HUES64 (cell line): ENCODE measurements around the gene MAST4.

Experiments
- H3K27ac ChIP-seq: 2 replicates; pipeline ENCODE4 v1.7.0; 2013; ENCODE audit warnings: low read depth, low read length, inconsistent platforms
- H3K27me3 ChIP-seq: 2 replicates; pipeline ENCODE4 v1.6.1; 2013; ENCODE audit warnings: mild to moderate bottlenecking, low read length; ENCODE audit not compliant: insufficient read depth
- H3K36me3 ChIP-seq: 2 replicates; pipeline ENCODE4 v1.6.1; 2013; ENCODE audit warnings: mild to moderate bottlenecking, low read length; ENCODE audit not compliant: insufficient read depth
- H3K4me1 ChIP-seq: 2 replicates; pipeline ENCODE4 v1.6.1; 2013; ENCODE audit warnings: mild to moderate bottlenecking, low read length, moderate library complexity; ENCODE audit not compliant: insufficient read depth
- H3K4me3 ChIP-seq: 2 replicates; pipeline ENCODE4 v1.5.1; 2013; ENCODE audit warnings: mild to moderate bottlenecking, low read length, moderate library complexity
- H3K9ac ChIP-seq: 2 replicates; pipeline ENCODE4 v1.6.1; 2013; ENCODE audit warnings: mild to moderate bottlenecking, low read depth, low read length
- H3K9me3 ChIP-seq: 2 replicates; pipeline ENCODE4 v1.6.1; 2013; ENCODE audit warnings: low read depth, low read length; ENCODE audit not compliant: insufficient read depth
- WGBS: fragments of 150-250, 120-280 bp; methylation state at CpG from one replicate; pipeline ENCODE4 v1.1.7; 2013; ENCODE audit warnings: missing lambda C conversion rate; 5-methylcytosine and 5-hydroxymethylcytosine counted together

The MAST4 gene

GRCh38 chr5:66966439-66966838 lies 370.2 kb downstream of the MAST4 start:
- Histone ChIP-seq H3K9me3 (no peaks in the 10 kb centered on the region), H3K4me3 (no peak overlapping the region), H3K36me3 (no peaks in the 10 kb centered on the region), H3K4me1 (peaks cover 13% of the 10 kb centered on the region), H3K9ac (no peak overlapping the region), H3K27me3 (no peaks in the 10 kb centered on the region), H3K27ac (no peak overlapping the region)

DNA sequence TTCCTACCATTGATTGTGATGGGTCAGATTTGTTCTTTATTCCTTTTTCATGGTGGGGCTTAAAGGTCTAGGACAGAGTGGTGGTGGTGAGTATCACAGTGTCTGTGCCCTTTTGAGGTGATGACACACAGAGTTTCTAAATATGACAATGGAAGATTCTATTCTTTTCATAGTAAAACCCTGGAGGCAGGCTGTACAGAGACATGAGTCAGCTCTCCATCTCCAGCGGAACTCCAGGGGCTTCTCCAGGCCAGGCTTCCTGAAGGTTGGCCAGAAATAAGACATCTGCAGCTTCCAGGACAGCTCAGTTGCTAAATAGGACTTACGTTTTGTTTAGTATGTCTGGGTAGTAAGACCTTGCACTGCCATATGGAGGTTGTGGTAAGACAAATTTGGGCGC lies 370.9 kb downstream of the MAST4 start:
- Histone ChIP-seq H3K27me3 (no peaks in the 10 kb centered on the region), H3K4me3 (no peak overlapping the region), H3K36me3 (no peaks in the 10 kb centered on the region), H3K27ac (no peak overlapping the region), H3K9me3 (no peaks in the 10 kb centered on the region), H3K9ac (no peak overlapping the region), H3K4me1 (peaks cover 13% of the 10 kb centered on the region)
- 92% methylated on average over 3 of the region's 3 CpGs for WGBS

GRCh38 chr5:66967826-66968262 lies 371.7 kb downstream of the MAST4 start:
- Histone ChIP-seq H3K27me3 (no peaks in the 10 kb centered on the region), H3K27ac (no peak overlapping the region), H3K4me3 (no peak overlapping the region), H3K9ac (no peak overlapping the region), H3K36me3 (no peaks in the 10 kb centered on the region), H3K4me1 (peaks cover 13% of the 10 kb centered on the region), H3K9me3 (no peaks in the 10 kb centered on the region)
- 95% methylated on average over 4 of the region's 4 CpGs for WGBS

DNA sequence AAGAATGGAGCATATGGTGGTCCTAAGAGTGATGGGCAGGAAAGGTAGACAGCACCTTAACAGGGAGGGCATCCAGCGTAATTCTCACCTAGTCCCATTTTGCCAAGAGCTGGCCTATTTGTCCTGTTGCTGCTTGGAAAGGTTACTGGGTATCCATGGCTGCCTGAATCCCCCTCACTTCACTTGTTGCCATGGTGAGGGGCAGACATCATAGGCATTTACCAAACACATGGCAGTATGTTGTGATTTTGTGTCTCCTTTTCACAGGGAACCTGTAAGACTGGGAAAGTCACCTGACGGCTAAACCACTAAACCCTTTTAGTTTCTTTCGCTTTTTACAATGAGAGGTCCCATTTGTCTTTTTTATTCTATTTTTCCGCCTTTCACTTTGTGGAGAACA lies 373.3 kb downstream of the MAST4 start:
- no peak overlapping the region for H3K9ac ChIP-seq
- H3K9me3 ChIP-seq: no peaks in the 10 kb centered on the region
- 96% methylated on average over 4 of the region's 4 CpGs for WGBS

GRCh38 chr5:66969963-66970362 lies 373.8 kb downstream of the MAST4 start:
- H3K27me3 ChIP-seq: no peaks in the 10 kb centered on the region
- no peak overlapping the region for H3K4me3 ChIP-seq
- H3K9ac ChIP-seq: no peak overlapping the region
- H3K27ac ChIP-seq: no peak overlapping the region
- WGBS: 92% methylated on average over 2 of the region's 2 CpGs
- H3K9me3 ChIP-seq: no peaks in the 10 kb centered on the region
- H3K36me3 ChIP-seq: no peaks in the 10 kb centered on the region
- no peaks in the 10 kb centered on the region for H3K4me1 ChIP-seq

More for the DNA sequence above, 373.3 kb downstream of the MAST4 start:
- H3K27me3 ChIP-seq: no peaks in the 10 kb centered on the region
- no peak overlapping the region for H3K4me3 ChIP-seq
- no peak overlapping the region for H3K27ac ChIP-seq
- no peaks in the 10 kb centered on the region for H3K36me3 ChIP-seq
- H3K4me1 ChIP-seq: no peaks in the 10 kb centered on the region

DNA sequence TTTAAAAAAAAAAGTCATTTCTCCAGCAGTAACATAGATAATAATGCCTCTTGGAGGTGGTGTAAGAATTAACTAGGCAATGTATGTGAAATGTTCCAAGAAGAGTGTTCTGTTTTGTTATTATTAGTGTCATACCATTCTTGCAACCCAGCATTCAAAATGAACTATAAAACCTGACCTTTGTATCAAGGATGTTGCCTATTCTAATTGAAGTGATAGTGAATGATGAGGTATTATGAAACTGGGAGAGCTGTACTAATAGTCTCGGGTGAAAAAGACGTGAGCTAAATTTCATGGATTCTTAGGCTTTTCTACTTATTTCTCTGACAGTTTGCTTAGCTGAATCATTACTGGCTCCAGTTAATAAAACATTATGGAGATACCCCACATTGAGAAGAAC lies 375.8 kb downstream of the MAST4 start:
- Histone ChIP-seq H3K4me3 (no peak overlapping the region), H3K4me1 (no peaks in the 10 kb centered on the region; the same call in 1 of the 2 replicates), H3K27ac (no peak overlapping the region), H3K9me3 (no peaks in the 10 kb centered on the region), H3K9ac (no peak overlapping the region), H3K36me3 (no peaks in the 10 kb centered on the region), H3K27me3 (no peaks in the 10 kb centered on the region)
- WGBS: 98% methylated on average over 2 of the region's 2 CpGs

DNA sequence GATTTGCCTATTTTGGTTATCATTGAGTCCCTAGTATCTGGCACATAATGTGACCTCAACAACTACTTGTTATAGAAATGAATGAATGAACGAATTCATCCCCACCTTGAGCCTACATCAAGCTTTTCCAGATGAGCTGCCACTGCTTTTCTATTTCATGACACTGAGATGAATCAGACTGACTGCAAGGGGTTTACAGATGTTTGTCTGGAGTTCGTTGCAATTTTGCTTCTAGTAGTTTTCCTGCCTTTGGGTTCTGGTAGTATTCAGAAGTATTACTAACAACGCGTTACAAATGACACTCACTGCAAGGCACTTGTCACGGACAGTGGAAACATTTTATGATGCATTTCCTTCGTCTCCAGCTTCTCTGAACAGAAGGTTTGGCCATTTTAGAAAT lies 378.1 kb downstream of the MAST4 start:
- no peaks in the 10 kb centered on the region for H3K27me3 ChIP-seq
- WGBS: 95% methylated on average over 6 of the region's 6 CpGs
- H3K27ac ChIP-seq: no peak overlapping the region

DNA sequence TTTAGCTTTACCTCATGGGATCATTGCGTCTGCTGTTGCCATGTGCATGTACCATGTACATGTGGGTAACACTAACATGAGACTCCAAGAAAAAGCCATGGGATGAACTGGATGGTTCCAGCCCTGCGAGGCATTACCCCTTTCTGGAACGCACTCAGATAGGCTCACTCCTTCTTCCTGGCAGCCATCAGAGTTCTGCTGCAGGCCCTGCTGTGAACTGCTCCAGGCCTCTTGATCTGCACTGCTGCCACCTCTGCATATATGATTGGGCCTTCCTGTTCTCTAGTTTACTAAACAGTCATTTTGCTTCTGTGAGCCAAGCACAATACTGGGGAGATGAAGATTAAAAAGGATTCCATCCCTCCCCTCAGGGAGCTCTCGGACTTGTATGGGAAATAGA lies 379.9 kb downstream of the MAST4 start:
- no peaks in the 10 kb centered on the region for H3K27me3 ChIP-seq
- no peaks in the 10 kb centered on the region for H3K9me3 ChIP-seq
- H3K36me3 ChIP-seq: no peaks in the 10 kb centered on the region
- no peak overlapping the region for H3K27ac ChIP-seq
- 92% methylated on average over 4 of the region's 4 CpGs for WGBS
- H3K4me1 ChIP-seq: no peaks in the 10 kb centered on the region; the same call in 1 of the 2 replicates
- H3K9ac ChIP-seq: no peak overlapping the region
- H3K4me3 ChIP-seq: no peak overlapping the region

More for the DNA sequence above, 378.1 kb downstream of the MAST4 start:
- no peak overlapping the region for H3K4me3 ChIP-seq
- no peaks in the 10 kb centered on the region for H3K9me3 ChIP-seq
- H3K36me3 ChIP-seq: no peaks in the 10 kb centered on the region
- no peak overlapping the region for H3K9ac ChIP-seq
- no peaks in the 10 kb centered on the region; the same call in 1 of the 2 replicates for H3K4me1 ChIP-seq

DNA sequence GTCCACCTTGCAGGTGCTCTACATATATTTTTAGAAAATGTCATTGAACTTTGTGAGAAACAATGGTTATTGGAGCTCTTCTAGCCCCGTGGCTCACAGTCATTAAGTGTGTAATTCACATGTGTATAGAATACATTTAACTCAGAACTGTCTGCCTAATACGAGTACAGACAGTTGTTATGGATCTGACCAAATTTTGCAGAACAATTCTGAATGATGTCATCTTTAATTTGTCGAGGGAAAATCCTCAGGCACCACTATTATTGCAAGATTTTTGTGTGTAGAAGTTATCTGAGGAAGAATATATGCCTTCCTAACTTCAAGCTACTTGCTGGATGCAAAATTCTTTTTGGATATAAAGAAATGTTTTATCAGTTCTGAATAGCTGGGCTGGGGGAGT lies 383.5 kb downstream of the MAST4 start:
- Histone ChIP-seq H3K27me3 (no peaks in the 10 kb centered on the region), H3K36me3 (no peaks in the 10 kb centered on the region), H3K4me1 (no peaks in the 10 kb centered on the region; the same call in 1 of the 2 replicates), H3K9me3 (no peaks in the 10 kb centered on the region), H3K27ac (no peak overlapping the region), H3K4me3 (no peak overlapping the region), H3K9ac (no peak overlapping the region)
- WGBS: 95% methylated on average over 3 of the region's 3 CpGs

- 98% methylated on average over 5 of the region's 5 CpGs for WGBS
- no peaks in the 10 kb centered on the region for H3K4me1 ChIP-seq
- H3K27ac ChIP-seq: no peak overlapping the region
- H3K9ac ChIP-seq: no peak overlapping the region
- no peaks in the 10 kb centered on the region for H3K27me3 ChIP-seq
- H3K9me3 ChIP-seq: no peaks in the 10 kb centered on the region
- no peak overlapping the region for H3K4me3 ChIP-seq
- no peaks in the 10 kb centered on the region for H3K36me3 ChIP-seq
These were observed 385.3 kb downstream of the MAST4 start for GRCh38 chr5:66981266-66982055.

- Histone ChIP-seq H3K27ac (no peak overlapping the region), H3K4me1 (no peaks in the 10 kb centered on the region), H3K9ac (no peak overlapping the region), H3K27me3 (no peaks in the 10 kb centered on the region), H3K9me3 (no peaks in the 10 kb centered on the region), H3K36me3 (no peaks in the 10 kb centered on the region), H3K4me3 (no peak overlapping the region)
- 88% methylated on average over 3 of the region's 4 CpGs for WGBS
These were observed 385.8 kb downstream of the MAST4 start for GRCh38 chr5:66982056-66982387.

GRCh38 chr5:66982470-66982869 lies 386.3 kb downstream of the MAST4 start:
- WGBS: 91% methylated on average over 5 of the region's 5 CpGs
- Histone ChIP-seq H3K9ac (no peak overlapping the region), H3K27me3 (no peaks in the 10 kb centered on the region), H3K4me1 (no peaks in the 10 kb centered on the region), H3K27ac (no peak overlapping the region), H3K36me3 (no peaks in the 10 kb centered on the region), H3K4me3 (no peak overlapping the region), H3K9me3 (no peaks in the 10 kb centered on the region)
